CD14-positive monocyte (primary cell): ENCODE results near the gene SLC19A3. TPM values are rescaled to one million over a fixed set of nuclear protein-coding genes. Genes with fewer than 3 reads are reported as not detected.

Experiments used
- DNase-seq, 3 donors: peaks; one replicate each; pipeline ENCODE4 v3.0.0-alpha.2; 2011 to 2022
- H2AFZ ChIP-seq: 2 replicates; pipeline ENCODE4 v1.6.0; 2012; ENCODE audit warnings: mild to moderate bottlenecking, low read depth, low read length, inconsistent platforms; ENCODE audit not compliant: insufficient read depth, poor library complexity, severe bottlenecking
- H3K27ac ChIP-seq, 2 donors: 1 replicate in 1 of 2; 2 replicates in 1 of 2; pipeline ENCODE4 v1.5.1; 2012 to 2013; ENCODE audit warnings: low read length in 2 of 2, control low read depth in 1 of 2, inconsistent platforms in 1 of 2, low read depth in 1 of 2, mild to moderate bottlenecking in 1 of 2
- H3K27me3 ChIP-seq, 2 donors: one replicate each; pipeline versions ENCODE4 v1.6.0 to v1.6.1; 2011 to 2013; ENCODE audit warnings: low read length in 2 of 2; ENCODE audit not compliant: control insufficient read depth in 2 of 2, insufficient read depth in 2 of 2
- H3K36me3 ChIP-seq, 2 donors: replicated peaks in 1 of 2; 1 replicate in 1 of 2; 2 replicates in 1 of 2; pipeline versions ENCODE4 v1.5.1 to v1.6.1; 2012 to 2013; ENCODE audit warnings: low read length in 2 of 2, control low read depth in 1 of 2, inconsistent platforms in 1 of 2, mild to moderate bottlenecking in 1 of 2; ENCODE audit not compliant: insufficient read depth in 2 of 2, control insufficient read depth in 1 of 2
- H3K4me1 ChIP-seq, 2 donors: 1 replicate in 1 of 2; 2 replicates in 1 of 2; pipeline versions ENCODE4 v1.5.1 to v1.6.1; 2012 to 2013; ENCODE audit warnings: low read length in 2 of 2, control low read depth in 1 of 2, inconsistent platforms in 1 of 2, mild to moderate bottlenecking in 1 of 2, moderate library complexity in 1 of 2; ENCODE audit not compliant: insufficient read depth in 2 of 2, control insufficient read depth in 1 of 2
- H3K4me2 ChIP-seq: replicated peaks from 2 replicates; pipeline ENCODE3; 2012; ENCODE audit warnings: low read length, moderate library complexity, mild to moderate bottlenecking; ENCODE audit not compliant: poor library complexity, severe bottlenecking; ENCODE audit errors: extremely low read depth
- H3K4me3 ChIP-seq, 3 experiments: fragments of 200-600 bp in 1 of 3; sonication (generic) in 1 of 3; replicated peaks in 1 of 3; 1 replicate in 2 of 3; 2 replicates in 1 of 3; pipeline ENCODE4 v1.5.1; 2011 to 2013; ENCODE audit warnings: low read length in 3 of 3, mild to moderate bottlenecking in 3 of 3, control low read depth in 2 of 3, low read depth in 2 of 3, inconsistent platforms in 1 of 3, moderate library complexity in 1 of 3
- H3K79me2 ChIP-seq: 2 replicates; pipeline ENCODE4 v1.6.0; 2012; ENCODE audit warnings: mild to moderate bottlenecking, control low read depth, inconsistent platforms, low read length, moderate library complexity; ENCODE audit not compliant: insufficient read depth
- H3K9ac ChIP-seq: 2 replicates; pipeline ENCODE4 v1.6.0; 2017; ENCODE audit warnings: low read length, mild to moderate bottlenecking; ENCODE audit not compliant: insufficient read depth, poor library complexity, severe bottlenecking
- H3K9me3 ChIP-seq, 2 donors: replicated peaks in 1 of 2; 1 replicate in 1 of 2; 2 replicates in 1 of 2; pipeline versions ENCODE4 v1.5.1 to v1.6.1; 2012 to 2013; ENCODE audit warnings: low read length in 2 of 2, control low read depth in 1 of 2; ENCODE audit not compliant: control insufficient read depth in 1 of 2, insufficient read depth in 1 of 2
- H4K20me1 ChIP-seq: 2 replicates; pipeline ENCODE4 v1.6.0; 2012; ENCODE audit warnings: mild to moderate bottlenecking, low read length, control low read depth, moderate library complexity; ENCODE audit not compliant: insufficient read depth
- H3K27ac Mint-ChIP-seq, 7 donors: one replicate each; pipeline ENCODE4 v1.8.0; 2020; ENCODE audit warnings: mild to moderate bottlenecking in 7 of 7, mixed read lengths in 7 of 7, moderate library complexity in 6 of 7, inconsistent platforms in 2 of 7
- H3K27me3 Mint-ChIP-seq, 3 donors: one replicate each; pipeline ENCODE4 v1.8.0; 2021 to 2022; ENCODE audit warnings: low read depth in 3 of 3, mild to moderate bottlenecking in 3 of 3, mixed read lengths in 3 of 3, moderate library complexity in 3 of 3, inconsistent platforms in 1 of 3
- H3K36me3 Mint-ChIP-seq, 2 donors: one replicate each; pipeline ENCODE4 v1.8.0; 2020; ENCODE audit warnings: mixed read lengths in 2 of 2, inconsistent platforms in 1 of 2, mild to moderate bottlenecking in 1 of 2
- H3K4me1 Mint-ChIP-seq: one replicate; pipeline ENCODE4 v1.8.0; 2020; ENCODE audit warnings: mild to moderate bottlenecking, mixed read lengths
- H3K4me3 Mint-ChIP-seq, 2 donors: one replicate each; pipeline ENCODE4 v1.8.0; 2020; ENCODE audit warnings: mild to moderate bottlenecking in 2 of 2, mixed read lengths in 2 of 2, moderate library complexity in 1 of 2
- H3K9me3 Mint-ChIP-seq, 7 donors: one replicate each; pipeline ENCODE4 v1.8.0; 2020 to 2022; ENCODE audit warnings: mixed read lengths in 7 of 7, mild to moderate bottlenecking in 6 of 7, moderate library complexity in 6 of 7, inconsistent platforms in 2 of 7
- CTCF ChIP-seq: fragments of 200-600 bp; IDR thresholded peaks from one replicate; pipeline ENCODE4 v1.8.0; 2022; ENCODE audit warnings: antibody characterized with exemption, mild to moderate bottlenecking
- WGBS: methylation state at CpG from one replicate; pipeline ENCODE4 v1.1.5; 2013; ENCODE audit warnings: missing lambda C conversion rate; ENCODE audit not compliant: insufficient coverage; 5-methylcytosine and 5-hydroxymethylcytosine counted together
- intact Hi-C, 2 donors: fragments of 100-400 bp; cut with micrococcal nuclease; formaldehyde crosslinking; loops; one replicate each; pipeline versions ENCODE4 v1.15.0 to v1.15.1; 2023
- polyA plus RNA-seq, 3 donors: library from polyadenylated mRNA; depleted of rRNA in 1 of 3; unstranded in 2 of 3; stranded (reverse) in 1 of 3; fragments of 300-500 nt in 2 of 3; fragments of >200 nt in 1 of 3; fragmentation: Illumina TruSeq in 2 of 3; gene quantifications; 1 replicate in 2 of 3; 2 replicates in 1 of 3; pipeline ENCODE4 v1.2.3, GENCODE V29; 2012 to 2021

SLC19A3 gene
- polyA plus RNA-seq, 3 donors = not detected

GRCh38 chr2:227653419-227653818, 64.4 kb downstream of the SLC19A3 start:
- intact Hi-C loops = loop anchor here in 1 of 2 donors (10.0 kb wide), 1 partner anchor 211 kb away; no protein-coding TSS in a partner anchor
- Histone ChIP-seq H3K27me3 (no peaks in the 10 kb centered on the region), H3K4me3 (no peak overlapping the region), H3K36me3 (no peaks in the 10 kb centered on the region), H3K4me2 (no peak overlapping the region), H4K20me1 (no peaks in the 10 kb centered on the region), H3K9ac (no peak overlapping the region), H3K9me3 (no peaks in the 10 kb centered on the region), H2AFZ (no peak overlapping the region), H3K79me2 (no peaks in the 10 kb centered on the region), H3K27ac (no peak overlapping the region), H3K4me1 (no peaks in the 10 kb centered on the region)
- Mint-ChIP-seq H3K36me3 (no peaks in the 10 kb centered on the region), H3K9me3 (no peaks in the 10 kb centered on the region), H3K4me3 (no peak overlapping the region), H3K4me1 (peaks cover 2% of the 10 kb centered on the region), H3K27ac (no peak overlapping the region), H3K27me3 (peaks cover 3 to 14% (median 6%) of the 10 kb centered on the region in 3 donors)
- peak in 1 of 3 donors; percentile 12 for DNase-seq
- no CpG with 5 or more reads among the region's 4 CpGs for WGBS
- TF ChIP-seq CTCF = no peak

- no peak for TF ChIP-seq CTCF
- no peaks in the 10 kb centered on the region for H3K4me1 Mint-ChIP-seq
- DNase-seq = no peak
- WGBS = 83% methylated on average over 4 of the region's 5 CpGs
- H3K4me3 Mint-ChIP-seq = no peak overlapping the region
- no peaks in the 10 kb centered on the region for H3K27me3 ChIP-seq
- no peak overlapping the region for H3K9ac ChIP-seq
- H3K79me2 ChIP-seq = no peaks in the 10 kb centered on the region
- H3K36me3 Mint-ChIP-seq = no peaks in the 10 kb centered on the region
- no peak overlapping the region for H3K4me2 ChIP-seq
- no peaks in the 10 kb centered on the region for H3K9me3 ChIP-seq
- H3K27me3 Mint-ChIP-seq = peaks cover 3 to 10% (median 10%) of the 10 kb centered on the region in 3 donors
- no peak overlapping the region for H2AFZ ChIP-seq
- no peaks in the 10 kb centered on the region for H3K4me1 ChIP-seq
- intact Hi-C loops = no loop called here
- no peaks in the 10 kb centered on the region for H3K9me3 Mint-ChIP-seq
- H3K27ac Mint-ChIP-seq = no peak overlapping the region
- no peak overlapping the region for H3K27ac ChIP-seq
- no peaks in the 10 kb centered on the region for H4K20me1 ChIP-seq
- H3K36me3 ChIP-seq = no peaks in the 10 kb centered on the region
- H3K4me3 ChIP-seq = no peak overlapping the region
Measured at GRCh38 chr2:227643990-227644551, 73.8 kb downstream of the SLC19A3 start.
